ENCODE measurements around the gene LILRB1.

DNA sequence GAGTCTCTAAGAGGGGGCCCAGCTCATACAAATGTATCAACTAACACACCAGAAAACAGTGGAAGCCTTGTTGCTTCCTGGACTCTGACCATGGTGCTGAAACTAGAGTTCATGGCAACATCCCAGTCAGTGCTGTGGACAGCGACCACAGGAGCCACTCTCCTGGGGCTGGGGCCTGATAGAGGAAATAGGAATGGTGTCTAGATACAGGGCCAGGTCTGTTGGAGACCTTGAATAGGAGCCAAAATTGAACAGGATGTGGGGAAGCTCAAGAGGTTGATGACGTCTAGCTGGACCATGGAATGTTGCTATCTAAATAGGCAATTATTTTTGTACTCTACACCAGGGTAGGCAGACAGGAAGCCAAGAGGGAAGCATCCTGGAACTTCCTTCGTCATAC lies 54.2 kb downstream of the LILRB1 start:
- no peak for TF ChIP-seq SPI1 (IDR thresholded peaks at IDR 0.05; ENCODE audit: low read depth, low read length)
- no peak for TF ChIP-seq POLR2A (IDR thresholded peaks at IDR 0.05; ENCODE audit: low read depth, low read length)
- no peak for TF ChIP-seq POLR2AphosphoS5 (IDR thresholded peaks at IDR 0.05; ENCODE audit: low read depth, low read length)
- TF ChIP-seq TAF1 (IDR thresholded peaks at IDR 0.05; ENCODE audit: low read depth, low read length) = no peak
